Measurements from ENCODE around the gene SLC37A4.

Gene SLC37A4

DNA sequence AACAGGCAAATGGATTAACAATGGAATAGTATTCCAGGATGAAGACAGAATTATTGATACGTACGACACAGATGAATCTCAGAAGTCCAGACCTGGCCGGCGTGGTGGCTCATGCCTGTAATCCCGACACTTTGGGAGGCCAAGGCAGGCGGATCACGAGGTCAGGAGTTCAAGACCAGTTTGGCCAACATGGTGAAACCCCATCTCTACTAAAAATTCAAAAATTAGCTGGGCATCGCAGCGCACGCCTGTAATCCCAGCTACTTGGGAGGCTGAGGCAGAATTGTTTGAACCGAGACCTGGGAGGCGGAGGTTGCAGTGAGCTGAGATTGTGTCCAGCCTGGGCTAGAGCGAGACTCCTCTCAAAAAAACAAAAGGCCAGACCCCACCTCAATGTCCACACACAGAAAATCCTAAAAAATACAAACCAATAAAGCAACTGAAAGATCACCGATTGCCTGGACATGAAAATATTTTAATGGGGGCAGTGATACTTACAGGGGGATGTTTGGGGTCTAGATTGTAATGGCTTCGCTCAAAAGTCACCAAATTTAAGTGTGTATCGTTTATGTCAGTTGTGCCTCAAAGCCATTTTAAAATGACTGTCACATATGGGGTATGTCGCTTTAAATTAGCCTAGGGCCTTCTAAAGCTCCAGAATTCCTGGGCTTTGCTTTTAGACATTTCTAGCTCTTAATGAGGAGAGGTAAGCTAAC is 16.3 kb downstream of the SLC37A4 start:
- TF ChIP-seq, protein P1, sequence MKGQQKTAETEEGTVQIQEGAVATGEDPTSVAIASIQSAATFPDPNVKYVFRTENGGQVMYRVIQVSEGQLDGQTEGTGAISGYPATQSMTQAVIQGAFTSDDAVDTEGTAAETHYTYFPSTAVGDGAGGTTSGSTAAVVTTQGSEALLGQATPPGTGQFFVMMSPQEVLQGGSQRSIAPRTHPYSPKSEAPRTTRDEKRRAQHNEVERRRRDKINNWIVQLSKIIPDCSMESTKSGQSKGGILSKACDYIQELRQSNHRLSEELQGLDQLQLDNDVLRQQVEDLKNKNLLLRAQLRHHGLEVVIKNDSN (IDR thresholded peaks at IDR 0.05): no peak
- TF ChIP-seq TCF12 (IDR thresholded peaks at IDR 0.05; ENCODE audit: low read depth): no peak
- TF ChIP-seq TEAD4 (IDR thresholded peaks at IDR 0.05): no peak
- TF ChIP-seq RAD21 (IDR thresholded peaks at IDR 0.05; ENCODE audit: low read depth): no peak

DNA sequence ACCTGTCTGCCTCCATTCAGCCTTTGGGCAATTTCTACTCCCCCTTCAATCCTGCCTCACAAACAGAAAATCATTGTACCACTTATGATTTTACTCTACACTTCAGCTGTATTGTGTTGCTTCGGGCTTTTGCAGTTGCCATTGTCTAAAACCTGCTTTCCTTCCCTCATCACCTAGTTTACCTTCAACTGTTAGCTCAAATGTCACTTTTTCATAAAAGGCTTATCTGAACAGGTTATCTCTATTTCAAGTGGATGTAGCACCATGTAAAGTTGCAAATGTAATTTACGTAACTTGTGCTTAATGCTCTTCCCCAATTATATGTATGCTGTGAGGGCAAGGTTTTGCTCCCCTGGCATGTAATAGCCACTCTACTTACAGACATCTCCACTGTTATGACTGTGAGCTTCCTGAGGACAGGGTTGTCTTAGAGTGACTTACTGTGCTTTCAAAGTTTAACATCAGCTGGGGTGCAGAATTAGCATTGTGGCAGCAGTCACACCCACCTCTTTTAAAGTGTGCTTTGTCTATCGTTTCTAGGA is 18.0 kb downstream of the SLC37A4 start:
- TF ChIP-seq RAD21 (IDR thresholded peaks at IDR 0.05; ENCODE audit: low read depth): no peak

DNA sequence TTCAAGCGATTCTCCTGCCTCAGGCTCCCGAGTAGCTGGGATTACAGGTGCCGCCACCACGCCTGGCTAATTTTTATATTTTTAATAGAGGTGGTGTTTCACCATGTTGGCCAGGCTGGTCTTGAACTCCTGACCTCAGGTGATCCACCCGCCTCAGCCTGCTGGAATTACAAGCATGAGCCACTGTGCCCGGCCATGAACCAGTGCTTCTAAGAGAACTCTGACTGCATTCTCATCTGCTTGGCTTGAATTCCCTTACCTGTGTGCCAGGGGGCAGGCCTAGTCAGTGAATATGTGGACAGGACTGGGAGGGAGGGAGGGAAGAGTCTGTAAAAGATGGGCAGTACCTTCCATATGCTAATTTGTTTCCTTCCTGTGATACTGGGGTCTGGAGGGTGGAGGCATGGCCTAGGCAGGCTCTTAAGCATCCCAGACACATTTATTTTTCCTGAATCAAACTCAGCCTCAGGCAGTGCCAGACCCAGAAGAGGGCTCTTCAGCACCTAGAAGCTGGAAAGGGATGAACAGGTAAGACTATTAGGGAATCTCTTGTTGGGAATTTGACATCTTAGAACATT is 19.1 kb downstream of the SLC37A4 start:
- TF ChIP-seq CEBPB (IDR thresholded peaks at IDR 0.05) (no peak), TEAD4 (IDR thresholded peaks at IDR 0.05) (no peak), EP300 (IDR thresholded peaks at IDR 0.05; ENCODE audit: borderline replicate concordance) (no peak), ZBTB7A (IDR thresholded peaks at IDR 0.05; ENCODE audit: low read depth) (no peak), NFIC (IDR thresholded peaks at IDR 0.05) (no peak), CREB1 (IDR thresholded peaks at IDR 0.05; ENCODE audit: low read depth) (no peak), TCF12 (IDR thresholded peaks at IDR 0.05; ENCODE audit: low read depth) (no peak), FOXM1 (IDR thresholded peaks at IDR 0.05; ENCODE audit: borderline replicate concordance, low read depth) (no peak), RAD21 (IDR thresholded peaks at IDR 0.05; ENCODE audit: low read depth) (no peak), TAF1 (IDR thresholded peaks at IDR 0.05; ENCODE audit: low read depth) (no peak), EGR1 (IDR thresholded peaks at IDR 0.05) (no peak), YY1 (IDR thresholded peaks at IDR 0.05; ENCODE audit: low read depth) (no peak)
- TF ChIP-seq, protein P2, sequence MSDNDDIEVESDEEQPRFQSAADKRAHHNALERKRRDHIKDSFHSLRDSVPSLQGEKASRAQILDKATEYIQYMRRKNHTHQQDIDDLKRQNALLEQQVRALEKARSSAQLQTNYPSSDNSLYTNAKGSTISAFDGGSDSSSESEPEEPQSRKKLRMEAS (IDR thresholded peaks at IDR 0.05): no peak
- TF ChIP-seq, protein P3, sequence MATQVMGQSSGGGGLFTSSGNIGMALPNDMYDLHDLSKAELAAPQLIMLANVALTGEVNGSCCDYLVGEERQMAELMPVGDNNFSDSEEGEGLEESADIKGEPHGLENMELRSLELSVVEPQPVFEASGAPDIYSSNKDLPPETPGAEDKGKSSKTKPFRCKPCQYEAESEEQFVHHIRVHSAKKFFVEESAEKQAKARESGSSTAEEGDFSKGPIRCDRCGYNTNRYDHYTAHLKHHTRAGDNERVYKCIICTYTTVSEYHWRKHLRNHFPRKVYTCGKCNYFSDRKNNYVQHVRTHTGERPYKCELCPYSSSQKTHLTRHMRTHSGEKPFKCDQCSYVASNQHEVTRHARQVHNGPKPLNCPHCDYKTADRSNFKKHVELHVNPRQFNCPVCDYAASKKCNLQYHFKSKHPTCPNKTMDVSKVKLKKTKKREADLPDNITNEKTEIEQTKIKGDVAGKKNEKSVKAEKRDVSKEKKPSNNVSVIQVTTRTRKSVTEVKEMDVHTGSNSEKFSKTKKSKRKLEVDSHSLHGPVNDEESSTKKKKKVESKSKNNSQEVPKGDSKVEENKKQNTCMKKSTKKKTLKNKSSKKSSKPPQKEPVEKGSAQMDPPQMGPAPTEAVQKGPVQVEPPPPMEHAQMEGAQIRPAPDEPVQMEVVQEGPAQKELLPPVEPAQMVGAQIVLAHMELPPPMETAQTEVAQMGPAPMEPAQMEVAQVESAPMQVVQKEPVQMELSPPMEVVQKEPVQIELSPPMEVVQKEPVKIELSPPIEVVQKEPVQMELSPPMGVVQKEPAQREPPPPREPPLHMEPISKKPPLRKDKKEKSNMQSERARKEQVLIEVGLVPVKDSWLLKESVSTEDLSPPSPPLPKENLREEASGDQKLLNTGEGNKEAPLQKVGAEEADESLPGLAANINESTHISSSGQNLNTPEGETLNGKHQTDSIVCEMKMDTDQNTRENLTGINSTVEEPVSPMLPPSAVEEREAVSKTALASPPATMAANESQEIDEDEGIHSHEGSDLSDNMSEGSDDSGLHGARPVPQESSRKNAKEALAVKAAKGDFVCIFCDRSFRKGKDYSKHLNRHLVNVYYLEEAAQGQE (IDR thresholded peaks at IDR 0.05; ENCODE audit: low read depth): no peak
- TF ChIP-seq, protein P1 (IDR thresholded peaks at IDR 0.05): no peak

DNA sequence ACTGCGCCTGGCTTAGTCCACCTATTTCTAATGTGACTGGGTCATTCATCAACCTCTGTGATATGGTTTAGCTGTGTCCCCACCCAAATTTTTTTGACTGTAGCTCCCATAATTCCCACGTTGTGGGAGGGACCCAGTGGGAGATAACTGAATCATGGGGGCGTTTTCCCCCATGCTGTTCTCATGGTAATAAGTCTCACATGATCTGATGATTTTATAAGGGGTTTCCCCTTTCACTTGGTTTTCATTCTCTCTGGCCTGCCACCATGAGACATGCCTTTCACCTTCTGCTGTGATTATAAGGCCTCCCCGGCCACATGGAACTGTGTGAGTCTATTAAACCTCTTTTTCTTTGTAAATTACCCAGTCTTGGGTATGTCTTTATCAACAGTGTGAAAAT is 24.0 kb downstream of the SLC37A4 start:
- TF ChIP-seq RAD21 (IDR thresholded peaks at IDR 0.05; ENCODE audit: low read depth) (no peak), TCF12 (IDR thresholded peaks at IDR 0.05; ENCODE audit: low read depth) (no peak), TAF1 (IDR thresholded peaks at IDR 0.05; ENCODE audit: low read depth) (no peak), NFIC (IDR thresholded peaks at IDR 0.05) (no peak), EGR1 (IDR thresholded peaks at IDR 0.05) (no peak), CREB1 (IDR thresholded peaks at IDR 0.05; ENCODE audit: low read depth) (no peak), EP300 (IDR thresholded peaks at IDR 0.05; ENCODE audit: borderline replicate concordance) (no peak), TEAD4 (IDR thresholded peaks at IDR 0.05) (no peak), FOXM1 (IDR thresholded peaks at IDR 0.05; ENCODE audit: borderline replicate concordance, low read depth) (no peak), YY1 (IDR thresholded peaks at IDR 0.05; ENCODE audit: low read depth) (no peak), ZBTB7A (IDR thresholded peaks at IDR 0.05; ENCODE audit: low read depth) (no peak), CEBPB (IDR thresholded peaks at IDR 0.05) (no peak)
- TF ChIP-seq, protein P1 (IDR thresholded peaks at IDR 0.05): no peak
- TF ChIP-seq, protein P3 (IDR thresholded peaks at IDR 0.05; ENCODE audit: low read depth): no peak
- TF ChIP-seq, protein P2 (IDR thresholded peaks at IDR 0.05): no peak

DNA sequence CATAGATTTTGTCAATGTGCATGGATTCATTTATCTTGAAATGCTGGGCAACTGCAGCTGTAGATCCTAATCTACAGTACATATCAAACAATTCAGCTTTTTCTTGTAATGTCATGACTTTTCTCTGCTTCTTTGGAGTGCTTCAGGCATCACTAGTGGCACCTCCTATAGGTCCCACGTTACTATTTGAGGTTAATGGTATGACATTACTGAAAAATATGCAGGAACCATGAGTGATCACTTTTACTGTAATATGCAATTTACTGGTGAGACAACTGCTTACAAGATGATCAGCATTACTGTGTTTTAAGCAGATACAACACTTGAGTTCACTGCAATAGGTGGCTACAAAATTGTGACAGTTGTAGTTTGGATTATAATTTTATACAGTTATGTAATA is 29.8 kb downstream of the SLC37A4 start:
- TF ChIP-seq FOXM1 (IDR thresholded peaks at IDR 0.05; ENCODE audit: borderline replicate concordance, low read depth) (no peak), CREB1 (IDR thresholded peaks at IDR 0.05; ENCODE audit: low read depth) (no peak), TAF1 (IDR thresholded peaks at IDR 0.05; ENCODE audit: low read depth) (no peak), EP300 (IDR thresholded peaks at IDR 0.05; ENCODE audit: borderline replicate concordance) (no peak), YY1 (IDR thresholded peaks at IDR 0.05; ENCODE audit: low read depth) (no peak), TEAD4 (IDR thresholded peaks at IDR 0.05) (no peak), ZBTB7A (IDR thresholded peaks at IDR 0.05; ENCODE audit: low read depth) (no peak), NFIC (IDR thresholded peaks at IDR 0.05) (no peak), TCF12 (IDR thresholded peaks at IDR 0.05; ENCODE audit: low read depth) (no peak), CEBPB (IDR thresholded peaks at IDR 0.05) (no peak)
- TF ChIP-seq, protein P2 (IDR thresholded peaks at IDR 0.05): no peak
